SIG-M5 treated with dmso at 0.1 percent for 504 hours (cell line): ENCODE data around the gene CISH.

Source experiments
- DNase-seq: peaks from one replicate; lab custom pipeline; 2025; ENCODE audit not compliant: unreplicated experiment; lab: John Stamatoyannopoulos, UW

Gene CISH

GRCh38 chr3:50611464-50612233 lies at the start of gene CISH:
Gene CISH (minus strand): TSS chr3:50611774. CDS start chr3:50611650, 124 bp downstream.
- peak; percentile 96 for DNase-seq

GRCh38 chr3:50660386-50660785 lies 48.8 kb upstream of the CISH start:
- DNase-seq = no peak

DNA sequence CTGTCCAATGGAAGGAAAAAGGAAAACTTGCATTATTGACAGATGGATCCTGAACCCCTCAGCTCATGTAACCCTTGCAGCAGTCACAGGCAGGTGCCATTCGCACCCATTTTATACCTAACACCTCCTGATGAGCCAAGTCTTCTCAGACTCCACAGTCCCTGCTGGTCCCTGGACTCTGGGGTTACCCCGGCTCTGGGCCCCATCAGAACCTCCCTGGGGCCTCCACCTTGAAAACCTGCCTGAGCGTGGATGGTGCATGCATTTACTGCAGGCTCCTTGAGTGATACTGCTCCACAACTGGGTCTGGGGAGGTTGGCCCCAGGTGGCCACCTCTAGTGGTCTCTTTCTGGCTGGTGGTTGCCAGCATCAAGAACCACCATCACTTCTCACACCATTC lies 47.3 kb upstream of the CISH start:
- DNase-seq = no peak

DNA sequence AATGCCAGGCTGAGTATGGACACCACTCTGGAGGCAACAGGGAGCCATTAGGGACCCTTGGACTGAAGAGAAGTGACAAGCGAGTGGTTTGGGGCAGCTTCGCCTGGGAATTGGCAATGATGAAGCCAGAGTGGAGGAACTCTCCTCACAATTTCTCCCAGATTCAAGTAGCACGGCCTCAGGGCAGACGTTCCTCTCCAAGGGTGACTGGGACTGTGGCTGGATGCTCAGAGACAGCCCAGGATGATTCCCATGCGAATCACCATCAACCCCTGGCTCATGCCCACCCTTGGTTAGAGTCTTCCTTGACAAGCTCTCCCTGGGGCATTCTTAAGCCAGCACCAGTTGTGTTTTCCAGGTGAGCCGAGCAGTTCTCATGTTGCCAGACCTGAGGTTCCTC lies 46.8 kb upstream of the CISH start:
- no peak for DNase-seq

- no peak for DNase-seq
Observed at GRCh38 chr3:50657816-50658215, 46.2 kb upstream of the CISH start.

GRCh38 chr3:50657407-50657806 lies 45.8 kb upstream of the CISH start:
- DNase-seq = no peak

GRCh38 chr3:50656417-50657195 lies 45.0 kb upstream of the CISH start:
- no peak for DNase-seq

DNA sequence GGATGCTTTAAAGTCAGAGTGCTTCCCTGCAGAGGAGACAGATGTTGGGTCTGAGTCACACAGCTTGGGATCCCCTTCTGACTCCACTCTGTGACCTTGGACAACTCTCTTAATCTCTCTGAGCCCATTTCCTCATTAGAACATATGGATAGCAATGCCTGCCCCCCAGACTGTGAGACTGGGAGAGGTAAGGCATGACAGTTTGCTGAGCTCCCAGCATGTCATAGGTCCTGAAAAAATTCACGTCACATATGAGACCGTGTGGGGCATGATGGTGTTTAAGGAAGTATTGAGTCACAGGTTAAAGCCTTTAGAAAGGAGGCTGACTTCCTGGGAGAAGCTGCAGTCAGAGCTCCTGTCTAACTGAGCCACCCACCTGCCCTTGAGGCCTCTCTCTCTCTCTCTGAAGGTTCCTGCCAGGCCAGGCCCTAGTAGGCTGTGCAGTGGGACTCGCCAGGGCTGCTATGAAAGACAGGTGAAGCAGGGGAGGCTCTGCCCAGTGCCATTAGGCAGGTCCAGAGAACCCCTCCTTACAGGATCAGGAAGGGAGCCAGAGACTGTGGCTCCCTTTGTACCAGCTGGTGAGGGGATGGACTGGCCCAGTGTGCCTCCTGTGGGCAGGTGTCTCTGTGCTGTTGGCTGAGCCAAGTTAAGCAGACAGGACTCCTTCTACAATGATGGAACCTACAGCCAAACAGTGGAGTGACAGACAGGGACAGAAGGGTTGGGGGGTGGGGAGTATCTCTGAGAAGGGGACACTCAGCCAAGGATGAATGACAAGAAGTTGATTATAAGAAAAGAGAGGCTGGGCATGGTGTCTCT lies 43.6 kb upstream of the CISH start:
- DNase-seq = peak; percentile 54

DNA sequence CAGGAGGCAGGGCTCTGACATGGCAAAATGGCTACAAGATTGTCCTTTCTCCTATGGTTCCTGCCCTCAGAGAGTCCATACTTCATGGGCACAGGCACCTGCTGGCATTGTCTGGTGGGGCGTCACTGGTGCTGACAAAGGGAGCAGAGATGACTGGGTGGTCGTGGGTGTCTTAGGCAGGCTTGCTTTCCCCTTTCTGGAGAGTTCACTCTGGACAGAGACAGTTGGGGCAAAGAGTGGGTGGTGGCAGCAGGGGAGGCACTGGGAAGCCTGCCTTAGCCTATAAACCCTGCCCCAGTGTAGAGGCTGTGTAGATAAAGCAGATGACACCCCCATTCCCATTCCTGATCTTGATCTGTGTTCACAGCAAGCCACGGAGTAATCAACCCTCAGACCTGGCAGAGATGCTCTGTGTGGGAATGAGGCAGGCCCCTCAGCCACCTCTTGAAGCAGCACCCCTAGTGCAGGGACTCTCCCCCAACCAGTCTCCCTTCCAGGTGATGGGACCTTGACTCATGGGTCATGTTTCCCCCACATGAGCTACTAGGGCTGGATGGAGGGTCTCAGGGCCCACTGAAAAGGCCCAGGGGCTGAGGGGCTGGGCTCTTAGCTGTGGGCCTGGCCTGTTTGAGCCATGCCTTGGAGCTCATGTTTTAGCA lies 42.5 kb upstream of the CISH start:
- no peak for DNase-seq

DNA sequence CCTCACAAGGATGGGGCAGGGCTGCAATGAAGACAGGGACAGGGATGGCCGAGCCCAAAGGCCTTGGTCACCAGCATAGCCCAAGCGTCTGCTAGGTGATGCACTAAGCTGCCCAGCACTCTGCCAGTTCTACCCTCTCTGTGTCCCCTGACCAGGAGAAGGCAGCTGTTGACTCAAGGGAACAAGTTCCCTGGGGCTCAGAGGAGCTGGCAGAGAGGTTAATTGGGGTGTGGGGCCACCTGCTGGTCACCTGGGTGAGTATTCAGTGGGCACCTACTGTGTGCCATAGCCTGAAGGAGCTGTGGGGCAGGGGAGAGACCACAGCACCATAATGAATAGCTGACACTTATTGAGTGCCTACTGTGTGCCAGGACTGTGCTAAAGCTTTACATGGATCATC lies 41.1 kb upstream of the CISH start:
- no peak for DNase-seq

- no peak for DNase-seq
Observed at GRCh38 chr3:50651920-50652529, 40.5 kb upstream of the CISH start.

- no peak for DNase-seq
Observed at GRCh38 chr3:50651445-50651844, 39.9 kb upstream of the CISH start.

- no peak for DNase-seq
Observed at GRCh38 chr3:50650018-50650417, 38.4 kb upstream of the CISH start.

GRCh38 chr3:50649451-50649931 lies 37.9 kb upstream of the CISH start:
- no peak for DNase-seq

GRCh38 chr3:50648944-50649343 lies 37.4 kb upstream of the CISH start:
- no peak for DNase-seq

DNA sequence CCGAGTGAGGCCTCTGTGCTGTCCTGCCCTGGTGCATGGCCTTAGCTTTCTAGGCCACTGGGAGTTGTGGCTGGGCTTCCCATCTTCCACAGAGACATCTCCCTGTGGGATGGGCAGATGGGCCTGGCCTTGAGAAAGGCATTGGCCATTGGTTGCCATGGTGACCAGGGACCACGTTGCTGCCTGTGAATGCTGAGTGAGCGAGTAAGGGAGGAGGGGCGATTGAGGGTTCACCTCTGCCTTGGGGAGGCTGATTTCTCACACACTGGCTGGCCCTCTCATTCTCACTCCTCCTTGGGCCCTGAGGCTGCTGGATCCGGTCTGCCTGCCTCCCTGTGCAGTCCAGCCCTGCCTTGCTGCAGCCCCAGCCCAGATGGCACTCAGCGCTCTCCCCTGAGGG lies 36.7 kb upstream of the CISH start:
- no peak for DNase-seq

GRCh38 chr3:50645378-50645777 lies 33.8 kb upstream of the CISH start:
- no peak for DNase-seq

DNA sequence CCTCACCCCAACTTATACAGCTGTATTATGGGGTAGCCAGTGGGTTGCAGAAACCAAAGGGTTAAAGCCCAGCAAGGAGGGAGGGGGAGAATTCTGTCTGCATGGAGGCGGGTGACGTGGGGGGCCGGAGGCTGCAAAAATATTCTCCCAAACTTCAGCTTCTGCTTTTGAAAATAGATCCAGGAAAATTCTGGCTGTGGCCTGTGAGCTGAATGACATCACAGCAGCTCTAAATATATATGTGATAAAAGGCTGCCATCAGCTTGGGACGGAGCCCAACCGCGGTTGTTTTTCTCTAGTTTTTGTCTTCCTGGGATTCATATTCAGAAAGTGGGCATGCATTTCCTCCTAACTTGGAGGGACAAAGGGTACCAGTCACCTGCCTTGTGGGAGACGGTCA lies 33.0 kb upstream of the CISH start:
- DNase-seq = no peak

GRCh38 chr3:50642382-50642781 lies 30.8 kb upstream of the CISH start:
- no peak for DNase-seq

DNA sequence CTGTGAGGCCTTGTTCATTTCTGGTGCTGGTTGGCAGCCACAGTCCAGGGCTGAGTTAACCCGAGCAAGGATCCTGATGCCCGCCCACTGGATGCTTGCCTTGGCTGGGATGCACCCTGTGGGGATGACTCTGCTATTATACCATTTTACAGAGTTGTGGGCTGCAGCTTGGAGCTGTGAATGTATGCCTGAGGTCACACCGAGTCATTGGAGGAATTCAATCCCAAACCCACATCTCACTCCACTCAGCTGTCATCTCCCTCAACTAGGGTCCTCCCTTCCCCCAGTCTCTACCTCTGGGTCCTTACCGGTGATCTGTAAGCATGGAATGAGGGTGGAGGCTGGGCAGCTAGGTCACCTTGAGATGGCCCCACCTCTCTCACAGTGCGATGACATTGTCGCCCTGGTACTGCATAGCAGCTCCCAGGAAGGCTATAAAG lies 27.5 kb upstream of the CISH start:
- no peak for DNase-seq
